HepG2 (cell line): ENCODE data around the gene GUK1. TPM values are rescaled to one million over a fixed set of nuclear protein-coding genes. Genes with fewer than 3 reads are reported as not detected.
A peak's percentile ranks its signal among the peaks of the same experiment; 100 is the strongest.

Experiments
- ATAC-seq: fragments of 200-7000 bp; cut with Tn5 transposase; 3 replicates; pipeline ENCODE4 v1.9.1; 2020; ENCODE audit warnings: mild to moderate bottlenecking, moderate library complexity
- BruUV-seq: library from RNA; stranded (reverse); fragments of 400-500 nt; replicated peaks from 2 replicates; lab custom pipeline; 2021; lab: Mats Ljungman, UMichigan
- CTCF ChIA-PET: fragments of 300-600 bp; formaldehyde crosslinking; extraction: SDS; loops from one replicate; lab custom pipeline; 2021; ENCODE audit warnings: low total read pairs, inconsistent platforms, low intra/inter-chr PET ratio; lab: Yijun Ruan, JAX
- POLR2A ChIA-PET: fragments of 350-600 bp; sonication (Branson Sonifier 250); formaldehyde crosslinking; loops from one replicate; lab custom pipeline; 2020; ENCODE audit warnings: antibody characterized with exemption, inconsistent platforms; lab: Yijun Ruan, JAX
- DNase-seq: peaks from one replicate; pipeline ENCODE4 v3.0.0-alpha.2; 2015; ENCODE audit warnings: low spot score
- FAIRE-seq: peaks from 3 replicates; lab custom pipeline; 2011; peaks lifted over from hg19 to GRCh38; lab: Jason Lieb, UNC
- H2AFZ ChIP-seq: one replicate; pipeline ENCODE4 v1.6.1; 2011; ENCODE audit warnings: low read length, inconsistent platforms
- H3K27ac ChIP-seq: fragments of 300-600 bp; 3 replicates; pipeline ENCODE4 v1.8.0; 2011; ENCODE audit warnings: mixed run types, mild to moderate bottlenecking, mixed read lengths, low read length, inconsistent platforms; ENCODE audit not compliant: insufficient read depth; ENCODE audit errors: extremely low read length
- H3K27me3 ChIP-seq, 2 experiments: fragments of 200-600 bp in 1 of 2; 2 replicates in 1 of 2; 3 replicates in 1 of 2; pipeline versions ENCODE4 v1.6.0 to v1.8.0; 2011; ENCODE audit warnings: low read length in 2 of 2, mild to moderate bottlenecking in 2 of 2, moderate library complexity in 2 of 2, inconsistent platforms in 1 of 2; ENCODE audit not compliant: insufficient read depth in 2 of 2, control insufficient read depth in 1 of 2
- H3K36me3 ChIP-seq, 2 experiments: fragments of 200-600 bp in 1 of 2; replicated peaks in 1 of 2; 2 replicates in 1 of 2; 3 replicates in 1 of 2; pipeline versions ENCODE4 v1.5.1 to v1.8.0; 2011; ENCODE audit warnings: low read length in 2 of 2, inconsistent platforms in 1 of 2; ENCODE audit not compliant: insufficient read depth in 2 of 2, control insufficient read depth in 1 of 2
- H3K4me1 ChIP-seq: 2 replicates; pipeline ENCODE4 v1.5.1; 2012; ENCODE audit warnings: low read length, inconsistent platforms; ENCODE audit not compliant: insufficient read depth
- H3K4me2 ChIP-seq: 2 replicates; pipeline ENCODE4 v1.6.0; 2011; ENCODE audit warnings: low read depth, low read length, inconsistent platforms
- H3K4me3 ChIP-seq, 3 experiments: fragments of 200-600 bp in 1 of 3; sonication (generic), shearing (Covaris generic) in 1 of 3; replicated peaks in 1 of 3; 2 replicates each; pipeline ENCODE4 v1.5.1; 2011 to 2016; ENCODE audit warnings: low read length in 3 of 3, inconsistent platforms in 2 of 3, low read depth in 2 of 3, mild to moderate bottlenecking in 2 of 3, control low read depth in 1 of 3, mixed read lengths in 1 of 3; ENCODE audit not compliant: insufficient read depth in 1 of 3
- H3K79me2 ChIP-seq: one replicate; pipeline ENCODE4 v1.6.1; 2011; ENCODE audit warnings: low read length, inconsistent platforms; ENCODE audit not compliant: insufficient read depth
- H3K9ac ChIP-seq: 2 replicates; pipeline ENCODE4 v1.6.0; 2011; ENCODE audit warnings: mild to moderate bottlenecking, low read depth, low read length, inconsistent platforms; ENCODE audit not compliant: insufficient read depth
- H3K9me3 ChIP-seq: 2 replicates; pipeline ENCODE4 v1.5.1; 2012; ENCODE audit warnings: mild to moderate bottlenecking, low read length
- H4K20me1 ChIP-seq: 2 replicates; pipeline ENCODE4 v1.6.0; 2011; ENCODE audit warnings: inconsistent platforms, mild to moderate bottlenecking, low read length, moderate library complexity; ENCODE audit not compliant: insufficient read depth
- AGO1 ChIP-seq: fragments of 200-400 bp; formaldehyde crosslinking; IDR thresholded peaks from 2 replicates; pipeline ENCODE4 v1.6.1; 2017; ENCODE audit warnings: mild to moderate bottlenecking, low read depth, low read length, moderate library complexity; ENCODE audit not compliant: poor library complexity, severe bottlenecking
- HNRNPL ChIP-seq: fragments of 200-400 bp; formaldehyde crosslinking; IDR thresholded peaks from 2 replicates; pipeline ENCODE4 v1.6.1; 2017; ENCODE audit warnings: mild to moderate bottlenecking, low read depth, low read length
- MXD1 ChIP-seq: sonication (generic); formaldehyde crosslinking; IDR thresholded peaks from 2 replicates; pipeline ENCODE4 v1.4.0; 2020; ENCODE audit warnings: mild to moderate bottlenecking, missing genetic modification reagents
- MYNN ChIP-seq: sonication (generic); formaldehyde crosslinking; IDR thresholded peaks from 2 replicates; pipeline ENCODE4 v1.4.0; 2020; ENCODE audit warnings: mild to moderate bottlenecking, low read depth, missing genetic modification reagents
- PATZ1 ChIP-seq: sonication (generic); formaldehyde crosslinking; IDR thresholded peaks from 2 replicates; pipeline ENCODE4 v1.4.0; 2020; ENCODE audit warnings: missing genetic modification reagents
- RBM22 ChIP-seq: fragments of 200-400 bp; formaldehyde crosslinking; optimal IDR thresholded peaks from 2 replicates; pipeline ENCODE3; 2017; ENCODE audit warnings: mild to moderate bottlenecking, low read length, moderate library complexity
- SP140L ChIP-seq: sonication (generic); formaldehyde crosslinking; IDR thresholded peaks from 2 replicates; pipeline ENCODE4 v1.4.0; 2020; ENCODE audit warnings: missing genetic modification reagents, borderline replicate concordance
- ZNF326 ChIP-seq: sonication (generic); formaldehyde crosslinking; IDR thresholded peaks from 2 replicates; pipeline ENCODE4 v1.4.0; 2020; ENCODE audit warnings: missing genetic modification reagents, borderline replicate concordance
- ZSCAN31 ChIP-seq: sonication (generic); formaldehyde crosslinking; IDR thresholded peaks from 2 replicates; pipeline ENCODE4 v1.5.0; 2020; ENCODE audit warnings: low read depth, mild to moderate bottlenecking, missing genetic modification reagents
- WGBS: methylation state at CpG from one replicate; pipeline ENCODE4 v1.1.6; 2017; ENCODE audit warnings: low lambda C conversion rate; 5-methylcytosine and 5-hydroxymethylcytosine counted together
- in situ Hi-C: cut with HindIII; loops from 2 replicates; pipeline ENCODE4 v1.10.0; 2017; ENCODE audit warnings: low pct_unique_long_range_greater_than_20kb; ENCODE audit not compliant: extremely low pct_ligation_motif_present
- intact Hi-C: fragments of 100-400 bp; cut with micrococcal nuclease; formaldehyde crosslinking; loops from one replicate; pipeline ENCODE4 v1.10.0; 2022; ENCODE audit not compliant: unreplicated experiment
- polyA plus RNA-seq, 8 experiments: library from polyadenylated mRNA; depleted of rRNA in 3 of 8; stranded (reverse) in 7 of 8; unstranded in 1 of 8; fragments of >200 nt; fragmentation: Illumina TruSeq in 4 of 8; extraction: Trizol in 4 of 8; gene quantifications; 2 replicates each; pipeline versions ENCODE4 v1.2.1 to v1.2.3, GENCODE V29; 2011 to 2016; ENCODE audit warnings: low read depth in 4 of 8, missing spikeins in 1 of 8, mixed read lengths in 1 of 8; ENCODE audit not compliant: insufficient read depth in 1 of 8
- total RNA-seq, 5 experiments: library from RNA; depleted of rRNA; stranded (reverse); fragments of >200 nt; fragmentation: Illumina TruSeq; extraction: Trizol; gene quantifications; 2 replicates each; pipeline ENCODE4 v1.2.3, GENCODE V29; 2016; ENCODE audit warnings: low read depth in 1 of 5
- TF ChIP-seq, protein P1 (sequence below): sonication (generic); formaldehyde crosslinking; IDR thresholded peaks from 2 replicates; pipeline ENCODE4 v1.4.0; 2020; ENCODE audit warnings: missing genetic modification reagents, borderline replicate concordance
- TF ChIP-seq, protein P2 (sequence below): sonication (generic); formaldehyde crosslinking; IDR thresholded peaks from 2 replicates; pipeline ENCODE4 v1.5.0; 2020; ENCODE audit warnings: mild to moderate bottlenecking, missing genetic modification reagents
- TF ChIP-seq, protein P3 (sequence below): IDR thresholded peaks from 2 replicates; pipeline ENCODE4 v1.6.1; 2016; ENCODE audit warnings: missing compliant biosample characterization, missing genetic modification reagents, borderline replicate concordance

GUK1 gene
- total and polyA plus RNA-seq, 2 of the 13 experiments (the other 11 are each of a cell fraction or from before 2014, with no cell fraction given), result 116 to 154 TPM

GRCh38 chr1:228100822-228101613, 39.1 kb upstream of the GUK1 start (continued):
- TF ChIP-seq, protein P1, sequence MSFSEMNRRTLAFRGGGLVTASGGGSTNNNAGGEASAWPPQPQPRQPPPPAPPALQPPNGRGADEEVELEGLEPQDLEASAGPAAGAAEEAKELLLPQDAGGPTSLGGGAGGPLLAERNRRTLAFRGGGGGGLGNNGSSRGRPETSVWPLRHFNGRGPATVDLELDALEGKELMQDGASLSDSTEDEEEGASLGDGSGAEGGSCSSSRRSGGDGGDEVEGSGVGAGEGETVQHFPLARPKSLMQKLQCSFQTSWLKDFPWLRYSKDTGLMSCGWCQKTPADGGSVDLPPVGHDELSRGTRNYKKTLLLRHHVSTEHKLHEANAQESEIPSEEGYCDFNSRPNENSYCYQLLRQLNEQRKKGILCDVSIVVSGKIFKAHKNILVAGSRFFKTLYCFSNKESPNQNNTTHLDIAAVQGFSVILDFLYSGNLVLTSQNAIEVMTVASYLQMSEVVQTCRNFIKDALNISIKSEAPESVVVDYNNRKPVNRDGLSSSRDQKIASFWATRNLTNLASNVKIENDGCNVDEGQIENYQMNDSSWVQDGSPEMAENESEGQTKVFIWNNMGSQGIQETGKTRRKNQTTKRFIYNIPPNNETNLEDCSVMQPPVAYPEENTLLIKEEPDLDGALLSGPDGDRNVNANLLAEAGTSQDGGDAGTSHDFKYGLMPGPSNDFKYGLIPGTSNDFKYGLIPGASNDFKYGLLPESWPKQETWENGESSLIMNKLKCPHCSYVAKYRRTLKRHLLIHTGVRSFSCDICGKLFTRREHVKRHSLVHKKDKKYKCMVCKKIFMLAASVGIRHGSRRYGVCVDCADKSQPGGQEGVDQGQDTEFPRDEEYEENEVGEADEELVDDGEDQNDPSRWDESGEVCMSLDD (CRISPR knock-in tag), result no peak
- TF ChIP-seq RBM22, result peak; percentile 95
- peak; percentile 66 for TF ChIP-seq AGO1
- 0 out of 2 replicates have a peak, but pooled peaks have one; percentile 42 for TF ChIP-seq HNRNPL
- TF ChIP-seq, protein P2, sequence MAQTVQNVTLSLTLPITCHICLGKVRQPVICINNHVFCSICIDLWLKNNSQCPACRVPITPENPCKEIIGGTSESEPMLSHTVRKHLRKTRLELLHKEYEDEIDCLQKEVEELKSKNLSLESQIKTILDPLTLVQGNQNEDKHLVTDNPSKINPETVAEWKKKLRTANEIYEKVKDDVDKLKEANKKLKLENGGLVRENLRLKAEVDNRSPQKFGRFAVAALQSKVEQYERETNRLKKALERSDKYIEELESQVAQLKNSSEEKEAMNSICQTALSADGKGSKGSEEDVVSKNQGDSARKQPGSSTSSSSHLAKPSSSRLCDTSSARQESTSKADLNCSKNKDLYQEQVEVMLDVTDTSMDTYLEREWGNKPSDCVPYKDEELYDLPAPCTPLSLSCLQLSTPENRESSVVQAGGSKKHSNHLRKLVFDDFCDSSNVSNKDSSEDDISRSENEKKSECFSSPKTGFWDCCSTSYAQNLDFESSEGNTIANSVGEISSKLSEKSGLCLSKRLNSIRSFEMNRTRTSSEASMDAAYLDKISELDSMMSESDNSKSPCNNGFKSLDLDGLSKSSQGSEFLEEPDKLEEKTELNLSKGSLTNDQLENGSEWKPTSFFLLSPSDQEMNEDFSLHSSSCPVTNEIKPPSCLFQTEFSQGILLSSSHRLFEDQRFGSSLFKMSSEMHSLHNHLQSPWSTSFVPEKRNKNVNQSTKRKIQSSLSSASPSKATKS (CRISPR knock-in tag), result no peak

DNA sequence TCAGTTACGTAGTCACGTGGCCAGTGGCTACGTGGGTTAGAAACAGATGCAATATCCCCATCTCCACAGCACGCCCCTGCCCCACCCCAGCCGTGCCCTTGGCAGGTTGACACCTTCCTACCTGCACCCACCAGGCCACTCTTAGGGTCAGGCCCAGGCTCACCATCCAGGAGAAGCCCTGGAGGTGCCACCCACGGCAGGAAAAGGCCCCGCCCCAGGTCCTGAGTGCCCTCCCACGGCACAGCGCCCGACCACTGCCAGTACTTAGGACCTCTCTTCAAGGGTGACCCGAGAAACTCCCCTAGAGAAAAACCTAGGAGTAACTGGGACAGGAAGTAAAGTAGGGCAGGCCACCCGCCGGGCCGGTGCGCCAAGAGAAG, 38.5 kb upstream of the GUK1 start:
- BruUV-seq, result no TSS peak
- H3K27me3 ChIP-seq, result no peaks in the 10 kb centered on the region; a peak in 1 of 5 replicates
- peak overlapping the region; percentile 79 for H3K9ac ChIP-seq
- H3K27ac ChIP-seq, result peak overlapping the region; percentile 80
- H3K9me3 ChIP-seq, result no peaks in the 10 kb centered on the region
- H3K4me3 ChIP-seq, result peak overlapping the region; percentile 82 to 93 (median 92); a peak in 5 of 6 replicates
- no peak for TF ChIP-seq PATZ1
- TF ChIP-seq SP140L (CRISPR knock-in tag), result no peak
- TF ChIP-seq MYNN (CRISPR knock-in tag), result no peak
- TF ChIP-seq MXD1 (CRISPR knock-in tag), result no peak
- TF ChIP-seq ZNF326 (CRISPR knock-in tag), result no peak
- no peak for TF ChIP-seq ZSCAN31 (CRISPR knock-in tag)
- TF ChIP-seq, protein P3, sequence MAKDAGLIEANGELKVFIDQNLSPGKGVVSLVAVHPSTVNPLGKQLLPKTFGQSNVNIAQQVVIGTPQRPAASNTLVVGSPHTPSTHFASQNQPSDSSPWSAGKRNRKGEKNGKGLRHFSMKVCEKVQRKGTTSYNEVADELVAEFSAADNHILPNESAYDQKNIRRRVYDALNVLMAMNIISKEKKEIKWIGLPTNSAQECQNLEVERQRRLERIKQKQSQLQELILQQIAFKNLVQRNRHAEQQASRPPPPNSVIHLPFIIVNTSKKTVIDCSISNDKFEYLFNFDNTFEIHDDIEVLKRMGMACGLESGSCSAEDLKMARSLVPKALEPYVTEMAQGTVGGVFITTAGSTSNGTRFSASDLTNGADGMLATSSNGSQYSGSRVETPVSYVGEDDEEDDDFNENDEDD (CRISPR knock-in tag), result no peak
- in situ Hi-C loops, result no loop called here
- H3K36me3 ChIP-seq, result peaks cover 14 to 37% of the 10 kb centered on the region in 2 experiments; a peak in 4 of 5 replicates
- peak overlapping the region; percentile 69 for H3K4me2 ChIP-seq
- peaks cover 30% of the 10 kb centered on the region for H3K79me2 ChIP-seq
- no peak for FAIRE-seq
- no peak for DNase-seq
- WGBS, result 61% methylated on average over 13 of the region's 15 CpGs
- H3K4me1 ChIP-seq, result peaks cover 28% of the 10 kb centered on the region
- peaks cover 41% of the 10 kb centered on the region for H4K20me1 ChIP-seq
- peak; percentile 0; the same call in 2 of the 3 replicates for ATAC-seq
- ChIA-PET POLR2A (interaction anchor here (0.6 to 1.0 kb wide), 2 partner anchors 13 to 64 kb away, joined by 3 read pairs; partner anchors contain the start of gene IBA57), CTCF (no interaction called here)
- H2AFZ ChIP-seq, result no peak overlapping the region
- intact Hi-C loops, result no loop called here
